GM23338 (cell line): ENCODE data around the gene C13orf46. TPM values are rescaled to one million over a fixed set of nuclear protein-coding genes. Genes with fewer than 3 reads are reported as not detected.

ENCODE experiments used
- ATAC-seq: fragments of 200-7000 bp; cut with Tn5 transposase; 3 replicates; pipeline ENCODE4 v1.9.1; 2020
- DNase-seq: peaks from one replicate; pipeline ENCODE4 v3.0.0-alpha.2; 2015; ENCODE audit warnings: low spot score
- H2AFZ ChIP-seq: fragments of 200-600 bp; sonication (generic); 2 replicates; pipeline ENCODE4 v1.8.0; 2016; ENCODE audit warnings: antibody characterized with exemption, mild to moderate bottlenecking, moderate library complexity
- H3F3A ChIP-seq: fragments of 200-600 bp; sonication (generic); replicated peaks from 2 replicates; pipeline ENCODE4 v1.8.0; 2017; ENCODE audit warnings: antibody characterized with exemption, mixed run types, low read depth
- H3K27ac ChIP-seq: fragments of 200-600 bp; sonication (generic); 2 replicates; pipeline ENCODE4 v1.6.1; 2016; ENCODE audit warnings: low read depth
- H3K27me3 ChIP-seq: fragments of 200-600 bp; sonication (generic); 2 replicates; pipeline ENCODE4 v1.8.0; 2016; ENCODE audit warnings: mild to moderate bottlenecking, mixed run types, moderate library complexity; ENCODE audit not compliant: insufficient read depth
- H3K36me3 ChIP-seq: fragments of 200-600 bp; sonication (generic); 2 replicates; pipeline ENCODE4 v1.8.0; 2016; ENCODE audit warnings: mild to moderate bottlenecking; ENCODE audit not compliant: insufficient read depth
- H3K4me1 ChIP-seq: fragments of 200-600 bp; sonication (generic); 2 replicates; pipeline ENCODE4 v1.8.0; 2016; ENCODE audit warnings: mild to moderate bottlenecking, moderate library complexity; ENCODE audit not compliant: insufficient read depth
- H3K4me2 ChIP-seq: fragments of 200-600 bp; sonication (generic); 2 replicates; pipeline ENCODE4 v1.7.1; 2017; ENCODE audit warnings: mixed run types
- H3K4me3 ChIP-seq: fragments of 200-600 bp; sonication (generic); 2 replicates; pipeline ENCODE4 v1.6.1; 2016; ENCODE audit warnings: mixed run types
- H3K79me2 ChIP-seq: fragments of 200-600 bp; sonication (generic); replicated peaks from 2 replicates; pipeline ENCODE4 v1.8.0; 2017; ENCODE audit warnings: mild to moderate bottlenecking; ENCODE audit not compliant: insufficient read depth
- H3K9me2 ChIP-seq: fragments of 200-600 bp; sonication (generic); 2 replicates; pipeline ENCODE4 v1.8.0; 2017; ENCODE audit not compliant: insufficient read depth
- H4K20me1 ChIP-seq: fragments of 200-600 bp; sonication (generic); replicated peaks from 2 replicates; pipeline ENCODE4 v1.8.0; 2017; ENCODE audit warnings: mild to moderate bottlenecking; ENCODE audit not compliant: insufficient read depth
- H3K27ac Mint-ChIP-seq: 2 replicates; pipeline ENCODE4 v1.8.0; 2020; ENCODE audit warnings: inconsistent platforms, mild to moderate bottlenecking, moderate library complexity, mixed read lengths
- H3K27me3 Mint-ChIP-seq: 3 replicates; pipeline ENCODE4 v1.8.0; 2022; ENCODE audit warnings: low read depth, mild to moderate bottlenecking, moderate library complexity, mixed read lengths, inconsistent platforms; ENCODE audit not compliant: insufficient read depth, poor library complexity
- H3K36me3 Mint-ChIP-seq: 3 replicates; pipeline ENCODE4 v1.8.0; 2021; ENCODE audit warnings: low read depth, mild to moderate bottlenecking, inconsistent platforms, moderate library complexity, mixed read lengths
- H3K4me1 Mint-ChIP-seq: 3 replicates; pipeline ENCODE4 v1.8.0; 2020; ENCODE audit warnings: mild to moderate bottlenecking, inconsistent platforms, mixed read lengths
- H3K4me3 Mint-ChIP-seq: 3 replicates; pipeline ENCODE4 v1.8.0; 2021; ENCODE audit warnings: moderate library complexity, mild to moderate bottlenecking, inconsistent platforms, mixed read lengths
- H3K9me3 Mint-ChIP-seq: 3 replicates; pipeline ENCODE4 v1.8.0; 2020; ENCODE audit warnings: moderate library complexity, mild to moderate bottlenecking, inconsistent platforms, mixed read lengths
- EZH2phosphoT487 ChIP-seq: fragments of 200-600 bp; sonication (generic); IDR thresholded peaks from one replicate; pipeline ENCODE4 v1.8.1; 2018; ENCODE audit warnings: antibody characterized with exemption; ENCODE audit not compliant: unreplicated experiment
- POLR2AphosphoS5 ChIP-seq: IDR thresholded peaks from 2 replicates; pipeline ENCODE4 v1.6.1; 2016; ENCODE audit warnings: antibody characterized with exemption, low read depth
- ZNF114 ChIP-seq: fragments of 250-450 bp; sonication (Bioruptor Pico); IDR thresholded peaks from 2 replicates; pipeline ENCODE4 v1.5.0; 2020; ENCODE audit warnings: mild to moderate bottlenecking, moderate library complexity
- polyA plus RNA-seq: library from polyadenylated mRNA; unstranded; fragments of >200 nt; fragmentation: Nextera tagmentation; extraction: Ambion mirVana; gene quantifications from 2 replicates; pipeline ENCODE4 v1.2.1, GENCODE V29; 2016
- total RNA-seq: library from RNA; depleted of rRNA; stranded (reverse); fragments of >200 nt; shearing (Covaris generic); gene quantifications from 2 replicates; pipeline ENCODE4 v1.2.3, GENCODE V29; 2014
- TF ChIP-seq, protein P1 (sequence below): fragments of 250-450 bp; sonication (Bioruptor Pico); IDR thresholded peaks from 2 replicates; pipeline ENCODE4 v1.5.0; 2020; ENCODE audit warnings: mild to moderate bottlenecking, moderate library complexity
- TF ChIP-seq, protein P2 (sequence below): IDR thresholded peaks from one replicate; pipeline ENCODE4 v1.6.1; 2018; ENCODE audit warnings: antibody characterized with exemption; ENCODE audit not compliant: unreplicated experiment

Gene C13orf46
- total and polyA plus RNA-seq, 2 experiments from 2014 or later = 0.44 to 1.5 TPM

DNA sequence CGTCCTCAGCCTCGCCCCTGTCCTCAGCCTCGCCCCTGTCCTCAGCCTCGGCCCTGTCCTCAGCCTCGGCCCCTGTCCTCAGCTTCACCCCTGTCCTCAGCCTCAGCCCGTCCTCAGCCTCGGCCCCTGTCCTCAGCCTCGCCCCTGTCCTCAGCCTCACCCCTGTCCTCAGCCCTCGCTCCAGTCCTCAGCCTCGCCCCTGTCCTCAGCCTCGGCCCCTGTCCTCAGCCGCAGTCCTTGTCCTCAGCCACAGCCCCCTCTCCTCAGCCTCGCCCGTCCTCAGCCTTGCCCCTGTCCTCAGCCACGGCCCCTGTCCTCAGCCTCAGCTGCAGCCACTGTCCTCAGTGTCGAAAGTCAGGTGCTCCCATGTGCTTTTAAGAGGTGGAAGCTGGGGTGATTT, 10.5 kb downstream of the C13orf46 start:
- no peaks in the 10 kb centered on the region for H4K20me1 ChIP-seq
- Mint-ChIP-seq H3K36me3 (peaks cover 23% of the 10 kb centered on the region), H3K9me3 (peaks cover 45% of the 10 kb centered on the region), H3K27ac (no peak overlapping the region), H3K4me1 (no peaks in the 10 kb centered on the region), H3K27me3 (peaks cover 12% of the 10 kb centered on the region), H3K4me3 (no peak overlapping the region)
- no peak overlapping the region for H3K4me2 ChIP-seq
- no peaks in the 10 kb centered on the region for H3F3A ChIP-seq
- no peaks in the 10 kb centered on the region for H3K79me2 ChIP-seq
- H3K36me3 ChIP-seq = no peaks in the 10 kb centered on the region
- ATAC-seq (no peak), DNase-seq (no peak)
- TF ChIP-seq, protein P1, sequence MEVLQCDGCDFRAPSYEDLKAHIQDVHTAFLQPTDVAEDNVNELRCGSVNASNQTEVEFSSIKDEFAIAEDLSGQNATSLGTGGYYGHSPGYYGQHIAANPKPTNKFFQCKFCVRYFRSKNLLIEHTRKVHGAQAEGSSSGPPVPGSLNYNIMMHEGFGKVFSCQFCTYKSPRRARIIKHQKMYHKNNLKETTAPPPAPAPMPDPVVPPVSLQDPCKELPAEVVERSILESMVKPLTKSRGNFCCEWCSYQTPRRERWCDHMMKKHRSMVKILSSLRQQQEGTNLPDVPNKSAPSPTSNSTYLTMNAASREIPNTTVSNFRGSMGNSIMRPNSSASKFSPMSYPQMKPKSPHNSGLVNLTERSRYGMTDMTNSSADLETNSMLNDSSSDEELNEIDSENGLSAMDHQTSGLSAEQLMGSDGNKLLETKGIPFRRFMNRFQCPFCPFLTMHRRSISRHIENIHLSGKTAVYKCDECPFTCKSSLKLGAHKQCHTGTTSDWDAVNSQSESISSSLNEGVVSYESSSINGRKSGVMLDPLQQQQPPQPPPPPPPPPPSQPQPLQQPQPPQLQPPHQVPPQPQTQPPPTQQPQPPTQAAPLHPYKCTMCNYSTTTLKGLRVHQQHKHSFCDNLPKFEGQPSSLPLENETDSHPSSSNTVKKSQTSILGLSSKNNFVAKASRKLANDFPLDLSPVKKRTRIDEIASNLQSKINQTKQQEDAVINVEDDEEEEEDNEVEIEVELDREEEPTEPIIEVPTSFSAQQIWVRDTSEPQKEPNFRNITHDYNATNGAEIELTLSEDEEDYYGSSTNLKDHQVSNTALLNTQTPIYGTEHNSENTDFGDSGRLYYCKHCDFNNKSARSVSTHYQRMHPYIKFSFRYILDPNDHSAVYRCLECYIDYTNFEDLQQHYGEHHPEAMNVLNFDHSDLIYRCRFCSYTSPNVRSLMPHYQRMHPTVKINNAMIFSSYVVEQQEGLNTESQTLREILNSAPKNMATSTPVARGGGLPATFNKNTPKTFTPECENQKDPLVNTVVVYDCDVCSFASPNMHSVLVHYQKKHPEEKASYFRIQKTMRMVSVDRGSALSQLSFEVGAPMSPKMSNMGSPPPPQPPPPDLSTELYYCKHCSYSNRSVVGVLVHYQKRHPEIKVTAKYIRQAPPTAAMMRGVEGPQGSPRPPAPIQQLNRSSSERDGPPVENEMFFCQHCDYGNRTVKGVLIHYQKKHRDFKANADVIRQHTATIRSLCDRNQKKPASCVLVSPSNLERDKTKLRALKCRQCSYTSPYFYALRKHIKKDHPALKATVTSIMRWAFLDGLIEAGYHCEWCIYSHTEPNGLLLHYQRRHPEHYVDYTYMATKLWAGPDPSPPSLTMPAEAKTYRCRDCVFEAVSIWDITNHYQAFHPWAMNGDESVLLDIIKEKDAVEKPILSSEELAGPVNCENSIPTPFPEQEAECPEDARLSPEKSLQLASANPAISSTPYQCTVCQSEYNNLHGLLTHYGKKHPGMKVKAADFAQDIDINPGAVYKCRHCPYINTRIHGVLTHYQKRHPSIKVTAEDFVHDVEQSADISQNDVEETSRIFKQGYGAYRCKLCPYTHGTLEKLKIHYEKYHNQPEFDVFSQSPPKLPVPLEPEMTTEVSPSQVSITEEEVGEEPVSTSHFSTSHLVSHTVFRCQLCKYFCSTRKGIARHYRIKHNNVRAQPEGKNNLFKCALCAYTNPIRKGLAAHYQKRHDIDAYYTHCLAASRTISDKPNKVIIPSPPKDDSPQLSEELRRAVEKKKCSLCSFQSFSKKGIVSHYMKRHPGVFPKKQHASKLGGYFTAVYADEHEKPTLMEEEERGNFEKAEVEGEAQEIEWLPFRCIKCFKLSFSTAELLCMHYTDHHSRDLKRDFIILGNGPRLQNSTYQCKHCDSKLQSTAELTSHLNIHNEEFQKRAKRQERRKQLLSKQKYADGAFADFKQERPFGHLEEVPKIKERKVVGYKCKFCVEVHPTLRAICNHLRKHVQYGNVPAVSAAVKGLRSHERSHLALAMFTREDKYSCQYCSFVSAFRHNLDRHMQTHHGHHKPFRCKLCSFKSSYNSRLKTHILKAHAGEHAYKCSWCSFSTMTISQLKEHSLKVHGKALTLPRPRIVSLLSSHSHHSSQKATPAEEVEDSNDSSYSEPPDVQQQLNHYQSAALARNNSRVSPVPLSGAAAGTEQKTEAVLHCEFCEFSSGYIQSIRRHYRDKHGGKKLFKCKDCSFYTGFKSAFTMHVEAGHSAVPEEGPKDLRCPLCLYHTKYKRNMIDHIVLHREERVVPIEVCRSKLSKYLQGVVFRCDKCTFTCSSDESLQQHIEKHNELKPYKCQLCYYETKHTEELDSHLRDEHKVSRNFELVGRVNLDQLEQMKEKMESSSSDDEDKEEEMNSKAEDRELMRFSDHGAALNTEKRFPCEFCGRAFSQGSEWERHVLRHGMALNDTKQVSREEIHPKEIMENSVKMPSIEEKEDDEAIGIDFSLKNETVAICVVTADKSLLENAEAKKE (CRISPR knock-in tag) = no peak
- TF ChIP-seq POLR2AphosphoS5 (no peak), EZH2phosphoT487 (no peak), ZNF114 (CRISPR knock-in tag) (no peak)
- TF ChIP-seq, protein P2, sequence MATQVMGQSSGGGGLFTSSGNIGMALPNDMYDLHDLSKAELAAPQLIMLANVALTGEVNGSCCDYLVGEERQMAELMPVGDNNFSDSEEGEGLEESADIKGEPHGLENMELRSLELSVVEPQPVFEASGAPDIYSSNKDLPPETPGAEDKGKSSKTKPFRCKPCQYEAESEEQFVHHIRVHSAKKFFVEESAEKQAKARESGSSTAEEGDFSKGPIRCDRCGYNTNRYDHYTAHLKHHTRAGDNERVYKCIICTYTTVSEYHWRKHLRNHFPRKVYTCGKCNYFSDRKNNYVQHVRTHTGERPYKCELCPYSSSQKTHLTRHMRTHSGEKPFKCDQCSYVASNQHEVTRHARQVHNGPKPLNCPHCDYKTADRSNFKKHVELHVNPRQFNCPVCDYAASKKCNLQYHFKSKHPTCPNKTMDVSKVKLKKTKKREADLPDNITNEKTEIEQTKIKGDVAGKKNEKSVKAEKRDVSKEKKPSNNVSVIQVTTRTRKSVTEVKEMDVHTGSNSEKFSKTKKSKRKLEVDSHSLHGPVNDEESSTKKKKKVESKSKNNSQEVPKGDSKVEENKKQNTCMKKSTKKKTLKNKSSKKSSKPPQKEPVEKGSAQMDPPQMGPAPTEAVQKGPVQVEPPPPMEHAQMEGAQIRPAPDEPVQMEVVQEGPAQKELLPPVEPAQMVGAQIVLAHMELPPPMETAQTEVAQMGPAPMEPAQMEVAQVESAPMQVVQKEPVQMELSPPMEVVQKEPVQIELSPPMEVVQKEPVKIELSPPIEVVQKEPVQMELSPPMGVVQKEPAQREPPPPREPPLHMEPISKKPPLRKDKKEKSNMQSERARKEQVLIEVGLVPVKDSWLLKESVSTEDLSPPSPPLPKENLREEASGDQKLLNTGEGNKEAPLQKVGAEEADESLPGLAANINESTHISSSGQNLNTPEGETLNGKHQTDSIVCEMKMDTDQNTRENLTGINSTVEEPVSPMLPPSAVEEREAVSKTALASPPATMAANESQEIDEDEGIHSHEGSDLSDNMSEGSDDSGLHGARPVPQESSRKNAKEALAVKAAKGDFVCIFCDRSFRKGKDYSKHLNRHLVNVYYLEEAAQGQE = no peak
- H3K27me3 ChIP-seq = no peaks in the 10 kb centered on the region
- H2AFZ ChIP-seq = no peak overlapping the region
- H3K9me2 ChIP-seq = no peaks in the 10 kb centered on the region
- no peak overlapping the region for H3K27ac ChIP-seq
- H3K4me1 ChIP-seq = no peaks in the 10 kb centered on the region
- no peak overlapping the region for H3K4me3 ChIP-seq
